GM23248 (cell line): Measurements from ENCODE around the gene MYO15A.

Experiments
- EZH2 ChIP-seq: fragments of 200-600 bp; sonication (generic); IDR thresholded peaks from 2 replicates; pipeline ENCODE4 v1.6.1; 2018; ENCODE audit warnings: antibody characterized with exemption, mild to moderate bottlenecking; ENCODE audit not compliant: insufficient read depth, poor library complexity, severe bottlenecking
- EZH2phosphoT487 ChIP-seq: fragments of 200-600 bp; sonication (generic); IDR thresholded peaks from 2 replicates; pipeline ENCODE4 v1.6.1; 2018; ENCODE audit warnings: antibody characterized with exemption, moderate library complexity, mild to moderate bottlenecking, low read depth; ENCODE audit not compliant: insufficient read depth

DNA sequence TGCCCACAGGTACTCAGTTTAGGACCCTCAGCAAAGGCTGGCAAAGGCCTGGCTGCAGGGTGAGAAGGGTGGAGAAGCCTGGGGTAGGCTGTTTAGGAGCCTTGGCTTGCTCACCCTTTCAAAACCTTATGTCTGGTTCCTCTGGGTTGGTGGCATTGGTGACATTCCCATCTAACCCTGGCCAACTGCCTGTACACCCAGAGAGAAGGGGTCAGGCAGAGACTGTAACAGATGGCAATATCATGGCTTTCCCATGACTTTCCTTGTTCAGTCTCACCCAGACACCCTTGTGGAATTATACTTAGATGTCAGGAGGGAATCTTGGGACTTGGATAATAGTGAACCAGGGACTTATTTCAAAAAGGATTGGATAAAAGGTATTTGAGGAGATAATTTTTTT is 98.4 kb downstream of the MYO15A start:
- TF ChIP-seq EZH2 = no peak
- no peak for TF ChIP-seq EZH2phosphoT487
